SKM-1 (cell line): Measurements from ENCODE around the gene TMED5.

ENCODE experiments used
- DNase-seq: peaks from one replicate; lab custom pipeline; 2025; ENCODE audit not compliant: unreplicated experiment; lab: John Stamatoyannopoulos, UW

TMED5 gene

DNA sequence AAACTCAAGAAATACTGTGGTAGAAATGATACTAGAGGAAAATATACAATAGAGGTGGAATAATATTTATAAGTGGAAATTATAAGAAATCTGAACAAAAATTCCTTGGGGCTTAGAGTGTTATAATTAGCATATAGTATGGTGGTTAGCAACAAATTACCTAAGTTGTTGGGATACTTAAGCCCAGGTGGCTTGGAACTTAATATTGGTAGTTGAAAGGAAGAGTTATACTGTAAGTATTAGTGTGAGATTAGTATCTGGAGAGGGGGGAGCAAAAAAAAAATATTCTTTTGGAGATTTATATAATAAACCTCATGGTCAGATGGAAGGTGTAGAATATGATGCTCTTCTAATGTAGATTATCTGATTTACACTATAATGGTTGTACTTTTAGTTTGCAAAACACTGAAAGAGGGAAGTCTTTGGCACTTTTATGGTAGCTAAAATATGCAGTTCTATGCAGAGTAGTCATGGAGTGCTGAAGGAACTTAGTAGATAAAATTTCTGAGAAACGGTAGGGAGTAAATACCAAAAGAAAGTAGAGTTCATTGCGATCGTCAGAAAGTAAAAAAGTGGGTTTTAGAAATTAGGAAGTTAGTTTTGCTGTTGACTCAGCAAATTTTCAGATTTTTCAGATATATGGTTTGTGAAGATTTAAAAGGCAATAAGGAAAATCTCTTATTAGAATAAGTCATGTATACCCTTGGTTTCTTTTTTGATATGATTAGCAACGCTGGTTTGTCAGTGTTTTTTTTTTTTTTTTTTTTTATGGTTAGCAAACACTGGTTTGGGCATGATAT, 55.5 kb downstream of the TMED5 start:
- DNase-seq: no peak

DNA sequence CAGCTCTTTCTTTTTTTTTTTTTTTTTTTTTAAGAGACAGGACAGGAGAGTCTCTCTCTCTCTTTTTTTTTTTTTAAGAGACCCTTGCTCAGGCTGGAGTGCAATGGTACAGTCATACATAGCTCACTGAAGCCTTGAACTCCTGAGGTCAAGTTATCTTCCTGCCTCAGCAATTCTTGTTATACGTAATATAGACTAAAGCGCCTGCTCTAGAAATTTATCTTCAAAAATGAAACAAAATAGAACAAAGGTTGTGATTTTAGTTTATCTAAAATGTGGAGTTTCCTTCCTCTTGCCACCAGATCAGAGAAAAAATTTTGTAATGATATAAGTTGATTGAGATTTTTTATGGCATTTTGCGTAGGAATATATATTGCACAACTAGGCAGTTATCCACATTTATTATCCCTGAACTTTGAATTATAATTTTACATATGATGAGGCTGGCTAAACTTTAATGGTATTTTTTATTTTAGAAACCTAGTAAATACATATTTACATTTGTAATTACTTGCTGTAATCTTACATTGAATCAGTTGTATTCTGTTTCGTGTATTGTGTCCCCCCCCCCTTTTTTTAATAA, 56.9 kb downstream of the TMED5 start:
- no peak for DNase-seq

DNA sequence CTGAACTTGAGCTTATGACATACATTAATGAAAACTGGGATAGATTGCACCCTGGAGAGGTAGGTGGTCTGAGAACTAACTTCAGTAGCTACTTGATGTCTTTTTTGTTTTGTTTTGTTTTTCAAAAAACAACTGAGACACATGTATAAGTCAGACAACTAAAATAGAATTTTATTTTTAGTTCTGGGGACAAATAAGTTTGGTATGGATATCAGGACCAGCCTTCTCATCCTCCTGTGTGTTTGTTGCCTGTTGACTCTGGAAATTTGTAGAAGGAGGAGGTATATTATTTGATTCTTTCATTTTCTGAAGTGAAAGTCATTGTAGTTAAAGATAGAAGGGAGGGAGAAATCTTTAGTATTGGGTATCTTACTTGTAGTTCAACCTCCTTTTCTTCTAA, 59.6 kb downstream of the TMED5 start:
- no peak for DNase-seq

DNA sequence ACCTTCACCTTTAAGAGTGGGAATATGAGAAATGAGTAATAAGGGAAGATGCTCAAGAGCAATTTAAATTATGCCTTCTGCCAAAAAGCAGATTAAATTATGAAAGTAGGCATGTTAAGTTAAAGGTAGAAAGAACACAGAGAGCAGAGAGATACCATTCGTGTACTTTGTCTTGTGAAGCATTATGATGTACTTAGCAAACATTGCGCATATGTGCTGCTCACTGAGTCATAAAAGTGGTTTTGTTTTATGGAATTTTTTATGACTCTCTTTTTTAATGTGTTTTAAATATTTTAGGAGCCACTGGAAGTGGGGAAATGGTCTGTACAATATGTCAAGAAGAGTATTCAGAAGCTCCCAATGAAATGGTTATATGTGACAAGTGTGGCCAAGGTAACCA, 65.8 kb downstream of the TMED5 start:
- DNase-seq: no peak

DNA sequence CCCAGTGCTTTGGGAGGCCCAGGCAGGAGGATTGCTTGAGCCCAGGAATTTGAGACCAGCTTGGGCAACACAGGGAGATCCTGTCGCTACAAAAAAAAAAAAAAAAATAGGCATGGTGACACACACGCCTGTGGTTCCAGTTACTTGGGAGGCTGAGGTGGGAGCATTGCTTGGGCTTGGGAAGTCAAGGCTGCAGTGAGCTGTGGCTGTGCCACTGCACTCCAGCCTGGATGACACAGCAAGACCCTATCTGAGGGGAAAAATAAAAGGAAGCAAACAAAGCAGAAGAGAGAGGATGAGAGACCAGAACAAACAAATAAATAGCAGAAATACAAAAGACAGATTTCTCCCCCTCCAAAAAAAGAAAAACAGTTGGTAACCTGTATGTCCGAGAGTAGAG, 67.1 kb downstream of the TMED5 start:
- no peak for DNase-seq

DNA sequence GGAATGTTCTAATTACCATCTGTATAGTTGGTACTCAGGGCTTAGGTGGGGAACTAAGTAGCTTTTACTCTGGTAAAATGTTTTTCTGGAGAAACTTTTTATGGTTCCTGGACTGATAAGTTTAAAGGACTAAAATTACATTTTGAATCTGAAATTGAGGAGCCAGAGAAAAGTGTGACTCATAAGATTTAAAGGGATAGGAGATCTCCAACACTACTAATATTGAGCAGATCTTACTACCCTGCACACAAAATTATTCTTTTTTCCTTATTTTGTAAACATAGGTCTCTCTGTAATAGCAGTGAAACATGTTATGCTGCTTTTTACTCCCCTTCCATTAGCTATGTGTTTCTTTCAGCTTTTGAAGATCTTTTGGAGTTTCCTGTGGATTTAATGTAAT, 68.7 kb downstream of the TMED5 start:
- no peak for DNase-seq

DNA sequence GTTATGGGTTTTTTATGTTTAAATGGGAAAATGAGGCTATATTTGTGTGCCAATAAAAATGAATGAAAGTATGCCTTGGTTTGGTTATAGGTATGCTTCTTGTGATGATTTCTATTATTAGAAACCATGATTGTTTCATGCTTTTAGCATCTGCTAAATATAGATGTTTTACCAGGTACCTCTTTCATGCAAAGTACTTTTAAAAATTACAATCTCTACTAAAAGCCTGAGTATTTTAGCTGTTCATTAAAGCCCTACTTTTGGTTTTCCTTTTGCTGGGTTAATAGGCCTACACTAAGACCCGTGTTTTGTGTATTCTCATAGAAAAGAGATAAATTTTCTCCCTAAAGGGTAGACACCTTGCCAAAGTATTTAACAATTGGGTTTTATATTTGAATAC, 69.1 kb downstream of the TMED5 start:
- DNase-seq: no peak

DNA sequence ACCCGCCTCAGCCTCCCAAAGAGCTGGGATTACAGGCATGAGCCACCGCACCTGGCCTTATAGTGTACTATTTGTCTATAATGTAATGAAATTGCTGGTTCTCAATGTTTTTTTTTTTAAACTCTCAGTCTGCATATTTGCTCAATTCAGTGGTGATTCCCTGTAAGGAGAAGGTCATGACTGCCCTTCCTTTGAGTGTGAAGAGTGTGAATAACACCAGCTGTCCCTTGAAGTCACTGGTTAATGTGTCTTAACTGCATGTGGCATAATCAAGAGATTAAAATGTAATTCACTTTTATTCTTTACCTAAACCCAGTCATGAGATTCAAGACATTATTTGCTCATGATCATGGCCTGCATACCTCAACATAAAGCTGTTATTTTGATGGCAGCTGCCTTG, 70.6 kb downstream of the TMED5 start:
- no peak for DNase-seq

DNA sequence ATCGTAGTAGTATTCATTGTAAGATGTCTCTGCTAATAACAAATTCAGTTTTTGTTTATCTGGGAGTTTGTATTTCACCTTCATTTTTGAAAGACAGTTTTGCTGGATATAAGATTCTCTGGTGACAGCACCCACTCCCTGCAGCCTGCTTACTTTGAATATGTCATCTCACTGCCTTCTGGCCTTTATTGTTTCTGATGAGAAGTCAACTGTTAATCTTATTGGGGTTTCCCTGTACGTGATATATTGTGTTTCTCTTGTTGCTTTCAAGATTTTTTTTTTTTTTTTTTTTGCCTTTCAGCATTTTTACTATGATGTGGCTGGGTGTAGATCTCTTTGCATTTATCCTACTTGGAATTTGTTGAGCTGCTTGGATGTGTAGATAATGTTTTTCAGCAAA, 71.9 kb downstream of the TMED5 start:
- DNase-seq: no peak

DNA sequence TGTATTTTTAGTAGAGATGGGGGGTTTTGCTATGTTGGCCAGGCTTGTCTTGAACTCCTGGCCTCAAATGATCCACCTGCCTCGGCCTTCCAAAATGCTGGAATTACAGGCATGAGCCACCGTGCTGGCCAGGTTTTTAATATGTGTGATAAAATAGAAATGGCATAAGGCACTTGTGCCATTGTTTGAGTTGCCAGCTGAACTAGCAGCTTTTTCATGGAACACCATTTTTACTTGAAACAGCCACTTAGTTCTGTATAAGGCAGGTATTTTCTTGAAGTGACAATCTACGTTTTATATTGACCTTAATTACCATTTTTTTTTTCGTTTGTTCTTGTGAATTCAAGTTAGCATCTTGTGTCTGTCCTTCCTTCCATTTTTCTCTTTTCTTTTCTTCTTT, 72.8 kb downstream of the TMED5 start:
- no peak for DNase-seq

DNA sequence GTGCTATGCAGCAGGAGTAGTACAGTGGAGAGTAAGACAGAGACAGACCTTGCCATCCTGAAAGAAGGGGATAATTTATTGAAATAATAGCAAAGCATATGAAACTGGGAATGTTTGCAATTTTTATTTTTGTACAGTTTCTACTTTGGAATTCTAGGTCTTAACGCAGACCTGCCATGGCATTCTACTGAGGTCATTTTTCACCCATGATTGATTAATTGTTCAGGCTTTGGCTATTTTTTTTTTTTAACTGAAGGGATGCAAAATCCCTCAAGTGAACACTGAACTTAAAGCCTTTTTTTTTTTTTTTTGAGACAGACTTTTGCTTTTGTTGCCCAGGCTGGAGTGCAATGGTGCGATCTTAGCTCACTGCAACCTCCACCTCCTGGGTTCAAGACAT, 74.0 kb downstream of the TMED5 start:
- no peak for DNase-seq

DNA sequence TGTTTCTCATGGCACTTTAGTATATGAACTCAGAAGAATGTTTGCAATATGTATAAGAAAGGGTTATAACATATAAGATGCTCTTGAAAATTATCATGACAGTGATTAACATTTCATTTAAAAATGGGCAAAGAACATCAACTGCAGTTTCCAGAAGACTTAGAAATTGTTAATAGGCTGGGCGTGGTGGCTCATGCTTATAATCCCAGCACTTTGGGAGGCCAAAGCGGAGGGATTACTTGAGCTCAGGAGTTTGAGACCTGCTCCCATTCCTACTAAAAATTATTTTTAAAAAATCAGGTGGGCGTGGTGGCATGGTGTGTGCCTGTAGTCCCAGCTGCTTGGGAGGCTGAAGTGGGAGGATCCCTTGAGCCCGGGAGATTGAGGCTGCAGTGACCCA, 78.1 kb downstream of the TMED5 start:
- no peak for DNase-seq
